HG02885 (cell line): ENCODE results near the gene DENND1A.
"Not testable (repeated sequence)": the region's sequence is repeated elsewhere in the genome, so short reads cannot be mapped to it uniquely, and the experiment has no call there.

Experiments used
- ATAC-seq: cut with Tn5 transposase; IDR thresholded peaks from one replicate; pipeline ENCODE4 v1.9.1; 2021; ENCODE audit warnings: mild to moderate bottlenecking; ENCODE audit not compliant: unreplicated experiment, poor library complexity

The DENND1A gene

DNA sequence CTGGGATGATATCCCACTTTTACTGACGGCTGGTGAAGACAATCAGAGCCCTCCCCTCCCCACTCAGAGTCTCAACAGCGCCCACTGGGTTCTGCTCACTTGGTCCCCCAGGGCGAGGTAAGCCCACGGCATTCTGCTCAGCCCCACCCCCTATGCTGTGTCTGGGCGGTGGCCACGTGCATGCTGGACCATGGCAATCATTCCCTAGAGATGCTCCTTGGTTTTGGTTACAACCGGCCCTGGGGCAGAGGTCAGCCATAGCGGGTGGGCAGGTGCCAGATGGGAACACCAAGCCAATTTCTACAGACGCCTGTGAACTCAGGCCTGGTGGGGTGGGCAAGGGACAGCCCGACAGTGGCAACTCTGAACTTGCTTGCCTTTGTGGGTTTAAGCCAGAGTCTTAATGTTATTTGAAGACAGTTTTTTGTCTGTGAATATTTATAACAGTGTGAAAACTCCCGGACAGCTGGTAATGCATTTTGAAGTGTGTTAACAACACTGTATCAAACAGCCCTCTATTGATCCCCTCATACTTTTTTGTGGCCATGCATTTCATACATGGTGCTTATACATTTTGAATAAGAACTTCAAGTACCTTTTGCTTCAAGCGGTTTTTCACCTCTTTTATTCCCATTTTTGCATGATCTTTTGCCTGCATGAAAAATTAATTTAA, 479.7 kb downstream of the DENND1A start:
- ATAC-seq = no peak

DNA sequence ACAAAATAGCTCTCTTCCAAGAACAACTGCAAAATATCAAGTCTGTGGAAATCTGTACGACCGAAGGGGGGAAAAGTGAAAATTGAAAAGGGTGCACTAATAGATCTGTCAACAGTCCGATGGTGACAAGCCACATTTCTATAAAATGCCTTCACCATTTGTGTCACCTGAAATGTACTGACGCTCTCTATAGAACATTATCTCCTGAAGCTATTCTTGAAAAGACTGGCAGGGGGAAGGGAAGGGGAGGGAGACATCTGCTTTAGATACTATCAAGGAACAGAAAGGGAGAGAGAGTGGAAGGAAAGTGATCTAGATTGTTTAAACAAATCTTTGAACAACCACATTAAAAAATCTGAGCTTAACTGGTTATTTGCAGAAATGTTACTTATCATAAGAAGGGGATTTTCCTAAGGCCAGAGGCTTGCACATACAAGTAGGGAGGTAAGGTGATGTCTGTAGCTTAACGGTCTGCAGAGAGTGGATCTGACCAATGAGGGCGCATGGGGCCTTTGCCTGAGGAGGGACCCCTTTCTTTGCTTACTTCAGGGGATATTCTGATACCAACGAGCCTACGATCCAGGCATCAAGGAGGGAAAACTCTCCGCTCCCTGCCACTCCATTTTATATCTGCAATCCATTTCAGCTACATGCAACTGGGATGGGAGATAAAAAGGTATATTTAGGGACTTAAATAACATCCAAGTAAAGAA, 481.8 kb downstream of the DENND1A start:
- no peak for ATAC-seq

DNA sequence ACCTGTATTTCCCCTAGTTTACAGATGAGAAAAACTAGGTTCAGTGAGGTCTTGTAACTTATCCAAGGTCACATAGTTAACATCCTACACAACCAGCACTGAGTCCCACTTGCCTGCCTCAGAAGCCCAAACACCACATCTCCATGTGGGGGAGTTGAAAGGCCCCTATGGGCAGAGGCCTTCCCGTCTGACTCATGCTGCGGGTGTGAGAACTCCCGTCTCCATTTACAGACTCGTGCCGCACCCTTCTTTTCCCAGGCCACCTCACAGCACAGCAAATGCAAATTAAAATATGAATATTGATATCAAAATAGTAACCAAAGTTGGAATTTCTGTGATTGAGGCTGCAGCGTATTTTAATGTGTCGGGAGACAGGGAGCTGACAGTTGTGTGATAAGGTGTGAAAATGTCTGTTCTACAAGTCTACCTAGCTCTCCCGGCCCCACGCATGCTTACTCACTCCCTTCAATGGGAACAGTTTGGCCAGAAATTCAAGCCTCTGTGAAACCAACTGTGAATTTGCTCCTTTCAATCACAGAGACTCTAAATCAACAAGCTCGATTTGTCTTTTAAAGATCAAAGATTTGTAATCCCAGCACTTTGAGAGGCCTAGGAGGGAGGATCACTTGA, 483.8 kb downstream of the DENND1A start:
- ATAC-seq = no peak

DNA sequence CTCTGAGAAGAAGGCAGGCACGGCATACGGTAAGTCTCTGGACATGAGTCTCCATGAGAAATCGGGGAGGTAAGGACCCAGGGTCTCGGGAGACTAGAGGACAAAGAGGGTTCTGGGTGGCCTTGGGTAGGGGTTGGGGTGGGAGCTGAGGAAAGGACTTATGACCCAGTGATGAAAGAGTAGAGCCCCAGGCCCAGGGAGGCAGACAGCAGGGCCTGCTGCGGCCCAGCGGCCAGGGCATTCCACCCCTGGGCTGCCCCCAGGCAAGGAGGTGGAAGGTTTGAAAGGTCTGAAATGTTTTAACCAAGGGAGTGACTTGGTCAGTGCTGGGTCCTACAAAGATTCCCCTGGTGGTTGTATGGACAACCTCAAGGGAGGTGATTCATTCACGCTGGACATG, 484.8 kb downstream of the DENND1A start:
- ATAC-seq = no peak

DNA sequence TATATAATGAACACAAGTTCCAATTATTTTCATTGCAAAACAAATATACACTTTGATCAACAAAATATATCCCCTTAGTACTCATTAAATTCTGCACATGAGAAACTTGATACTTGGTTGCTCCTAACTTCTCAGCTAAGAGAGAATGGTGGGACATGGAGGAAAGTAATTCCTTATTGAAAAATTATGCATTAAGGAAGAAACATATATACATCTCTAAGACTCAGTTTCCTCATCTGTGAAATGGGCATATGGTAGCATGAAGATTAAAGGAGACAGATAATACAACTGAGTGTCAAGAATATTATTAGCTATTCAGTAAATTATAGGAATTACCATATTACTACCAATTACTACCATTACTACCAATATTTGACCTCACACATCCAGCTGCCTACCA, 488.2 kb downstream of the DENND1A start:
- ATAC-seq = no peak

DNA sequence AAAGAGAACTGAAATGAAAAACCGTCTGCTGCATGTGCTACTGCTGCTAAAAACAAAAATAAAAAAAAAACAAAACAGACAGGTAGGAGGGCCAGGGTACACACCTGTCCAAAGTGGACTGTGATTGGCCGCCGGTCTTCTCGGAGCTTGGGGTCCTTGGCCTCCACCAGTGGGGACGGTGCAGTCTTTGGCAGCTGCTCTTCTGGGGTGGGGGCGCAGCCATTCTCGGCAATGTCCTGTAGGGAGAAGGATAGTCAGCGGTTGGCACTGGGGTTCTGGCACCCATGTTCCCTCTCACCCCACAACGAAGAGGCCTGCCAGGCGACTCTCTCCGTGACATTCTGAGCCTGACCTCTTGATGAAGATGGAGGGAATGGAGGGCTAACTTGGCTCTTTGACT, 489.7 kb downstream of the DENND1A start:
- no peak for ATAC-seq

DNA sequence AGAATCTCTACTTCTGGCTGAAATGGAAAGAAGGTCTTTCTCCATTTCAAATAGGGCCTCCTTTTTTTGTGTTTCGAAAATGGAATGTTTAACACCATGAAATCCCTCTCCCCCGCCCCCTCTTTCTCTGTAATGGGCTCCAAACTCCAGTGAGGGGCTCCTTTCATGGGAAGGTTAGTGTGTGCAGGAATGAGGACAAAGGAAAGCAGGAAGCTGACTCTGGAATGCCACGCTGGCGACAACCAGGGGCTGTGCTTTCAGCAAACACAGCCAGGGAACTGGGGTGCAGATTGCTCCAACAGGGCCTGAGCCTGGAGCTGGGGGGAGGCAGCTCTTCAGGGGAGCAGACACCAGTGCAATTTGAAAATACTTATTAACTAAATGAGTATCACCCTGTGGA, 491.1 kb downstream of the DENND1A start:
- no peak for ATAC-seq

DNA sequence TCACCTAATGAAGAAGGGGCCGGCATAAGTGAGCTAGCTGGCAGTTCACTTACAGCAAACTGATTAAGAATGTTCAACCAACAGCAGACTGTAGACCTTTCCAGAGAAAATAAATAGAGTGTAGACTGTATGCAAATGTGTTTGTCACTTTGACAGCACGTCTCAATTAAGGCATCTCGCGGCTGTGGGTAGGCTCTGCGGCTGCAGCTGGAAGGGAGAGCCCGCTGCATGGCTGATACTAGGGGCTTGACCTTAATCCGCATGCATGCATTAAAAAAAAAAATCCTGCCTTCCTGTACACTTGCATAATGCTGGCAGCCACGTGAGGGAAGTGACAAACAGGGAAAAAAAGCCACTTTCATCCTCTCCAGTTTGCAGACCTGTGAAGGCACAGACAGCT, 491.6 kb downstream of the DENND1A start:
- ATAC-seq = no peak

DNA sequence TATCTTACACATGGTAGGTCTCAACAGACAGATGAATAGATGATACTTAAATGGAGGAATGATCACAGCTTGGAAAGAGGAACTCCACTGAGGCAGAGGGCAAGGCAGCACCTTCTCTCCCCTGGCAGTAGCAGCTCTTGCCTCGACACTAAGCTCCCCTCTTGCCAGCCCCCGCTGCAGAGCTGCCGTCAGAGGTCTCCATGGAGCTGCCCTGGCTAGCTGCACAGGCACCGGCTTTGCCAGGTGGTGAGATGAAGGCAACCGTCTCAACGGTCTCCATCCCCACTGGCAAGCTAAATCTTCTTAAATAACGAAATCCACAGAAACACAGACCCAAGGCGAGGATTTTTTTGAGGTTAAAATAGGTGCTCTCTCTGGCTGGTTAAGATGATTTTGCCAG, 492.7 kb downstream of the DENND1A start:
- ATAC-seq = no peak

DNA sequence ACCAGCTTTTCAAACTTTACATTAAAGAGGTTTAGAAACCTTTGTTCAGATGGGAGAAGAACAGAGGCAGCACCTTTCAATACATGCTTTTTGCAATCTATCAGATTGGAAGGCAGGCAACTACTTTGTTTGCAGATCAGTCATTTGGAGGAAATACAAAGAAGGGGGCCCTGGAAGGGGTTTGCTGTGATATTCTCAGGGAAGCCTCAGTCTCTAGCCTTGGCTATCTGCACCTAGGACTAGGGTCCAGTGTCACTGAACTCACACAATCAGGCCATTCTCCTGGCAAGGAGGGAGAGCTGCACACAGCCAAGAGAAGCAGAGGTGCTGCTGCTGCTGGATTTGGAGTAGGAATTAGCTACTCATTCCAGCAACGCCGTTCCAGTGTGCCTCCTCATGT, 494.5 kb downstream of the DENND1A start:
- no peak for ATAC-seq

DNA sequence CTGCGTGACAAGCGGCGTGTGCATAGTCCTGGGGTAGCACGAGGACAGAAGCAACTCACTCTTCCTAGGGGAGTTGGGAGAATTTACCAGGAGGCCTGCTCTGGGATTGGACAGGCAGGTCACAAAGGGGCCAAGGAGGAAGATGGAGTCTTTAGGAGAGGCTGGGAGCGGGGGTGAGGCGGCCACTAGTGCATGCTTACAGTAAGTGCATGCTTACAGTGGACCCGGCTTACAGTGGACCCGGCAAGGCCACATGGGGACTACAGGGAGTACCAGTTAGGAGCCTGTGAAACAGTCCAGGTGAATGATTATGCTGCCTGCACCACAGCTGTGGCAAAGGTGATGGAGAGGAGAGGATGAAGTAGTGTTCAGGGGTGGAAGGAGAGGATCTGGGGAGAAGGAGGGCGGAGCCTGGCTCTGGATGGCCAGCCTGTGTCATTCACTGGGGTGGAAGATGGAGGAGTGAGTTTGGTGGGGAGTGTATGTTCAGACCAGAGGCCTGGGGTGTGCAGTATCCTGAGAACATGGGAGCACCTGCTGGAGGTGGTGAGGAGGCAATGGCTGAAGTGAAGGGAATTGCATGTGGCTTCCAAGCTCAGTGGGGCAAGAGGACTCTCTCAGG, 495.2 kb downstream of the DENND1A start:
- ATAC-seq = no peak

DNA sequence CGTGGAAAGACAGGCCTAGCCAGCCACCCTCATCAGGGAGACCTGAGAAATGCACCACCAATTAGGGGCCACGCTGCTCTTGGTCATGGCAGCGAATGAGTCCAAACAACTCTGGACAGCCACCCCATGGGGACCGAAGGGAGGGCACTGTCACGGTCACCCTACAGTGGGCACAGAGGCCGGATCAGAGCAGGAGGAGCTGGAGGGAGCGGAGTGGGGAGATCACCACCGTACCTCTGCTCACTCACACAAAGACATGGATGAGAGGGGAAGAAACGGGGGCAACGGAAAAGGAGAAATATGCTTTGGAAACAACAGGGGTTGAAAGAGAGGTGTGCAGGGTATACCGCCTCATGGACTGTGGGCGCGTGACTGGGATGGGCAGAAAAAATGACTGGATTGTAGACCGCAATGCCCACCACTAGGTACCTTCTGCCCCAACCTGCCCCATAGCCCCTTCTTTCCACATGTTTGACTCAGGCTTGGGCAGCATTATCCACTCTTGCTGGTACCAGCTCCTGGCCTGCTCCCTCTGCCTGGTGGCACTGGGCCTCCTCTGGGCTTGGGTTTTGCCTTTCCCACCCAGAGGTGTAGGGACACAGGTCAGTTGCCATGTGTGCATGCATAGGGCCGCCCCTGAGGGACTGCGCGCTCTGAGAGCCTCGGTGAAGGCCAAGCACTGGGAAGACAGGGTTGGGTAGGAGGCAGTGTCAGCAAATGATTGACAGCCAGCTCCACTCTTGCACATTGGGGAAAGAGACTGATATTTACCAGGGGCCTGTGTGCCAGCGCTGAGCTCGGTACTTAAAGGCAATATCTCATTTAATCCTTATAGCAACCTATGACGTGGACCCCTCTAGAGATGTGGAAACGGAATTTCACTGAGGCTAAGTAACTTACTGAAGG, 497.3 kb downstream of the DENND1A start:
- ATAC-seq = no peak

DNA sequence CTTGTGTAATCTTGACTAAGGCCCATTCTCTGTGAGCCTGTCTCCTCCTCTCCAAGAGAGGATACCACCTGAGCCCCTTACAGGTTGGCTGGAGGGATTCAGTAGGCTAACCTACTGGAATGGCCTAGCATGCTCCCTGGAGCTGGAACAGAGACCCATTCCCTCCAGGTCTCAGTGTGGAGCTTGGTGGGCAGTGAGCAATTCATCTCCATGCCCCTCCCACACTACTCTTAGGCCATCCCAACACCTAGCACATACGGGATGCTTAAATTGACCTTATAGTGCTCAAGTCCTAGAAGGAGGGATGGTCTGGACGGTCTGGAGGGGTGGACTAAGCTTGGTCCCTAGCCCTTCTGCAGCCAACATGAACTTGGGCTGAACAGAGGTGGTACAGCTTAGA, 498.3 kb downstream of the DENND1A start:
- ATAC-seq = no peak

DNA sequence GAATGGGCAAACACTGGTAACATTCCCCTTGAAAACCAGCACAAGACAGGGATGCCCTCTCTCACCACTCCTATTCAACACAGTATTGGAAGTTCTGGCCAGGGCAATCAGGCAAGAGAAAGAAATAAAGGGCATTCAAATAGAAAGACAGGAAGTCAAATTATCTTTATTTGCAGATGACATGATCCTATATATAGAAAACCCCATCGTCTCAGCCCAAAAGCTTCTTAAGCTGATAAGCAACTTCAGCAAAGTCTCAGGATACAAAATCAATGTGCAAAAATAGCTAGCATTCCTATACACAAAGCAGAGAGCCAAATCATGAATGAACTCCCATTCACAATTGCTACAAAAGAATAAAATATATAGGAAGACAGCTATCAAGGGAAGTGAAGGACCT, 501.5 kb downstream of the DENND1A start:
- not testable (repeated sequence) for ATAC-seq

DNA sequence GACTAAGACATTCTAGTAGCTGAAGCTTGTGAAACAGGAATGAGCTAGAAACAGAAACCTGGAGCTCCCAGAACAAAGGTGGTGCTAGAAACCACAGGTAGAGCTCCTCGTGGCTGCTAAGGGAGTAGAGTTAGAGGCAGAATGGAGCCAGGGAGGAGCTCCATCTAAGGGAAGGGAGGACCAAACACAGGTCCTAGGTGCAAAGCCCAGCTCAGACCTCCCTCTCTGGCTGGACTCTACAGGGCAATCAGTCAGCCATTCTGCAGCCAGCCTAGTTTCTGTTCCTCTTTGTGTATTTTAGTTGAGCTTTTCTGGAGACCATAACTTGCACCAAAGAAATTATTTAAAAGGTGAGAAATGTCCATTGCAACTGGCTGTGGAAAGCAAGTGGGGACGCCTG, 503.5 kb downstream of the DENND1A start:
- peak; percentile 75 for ATAC-seq

DNA sequence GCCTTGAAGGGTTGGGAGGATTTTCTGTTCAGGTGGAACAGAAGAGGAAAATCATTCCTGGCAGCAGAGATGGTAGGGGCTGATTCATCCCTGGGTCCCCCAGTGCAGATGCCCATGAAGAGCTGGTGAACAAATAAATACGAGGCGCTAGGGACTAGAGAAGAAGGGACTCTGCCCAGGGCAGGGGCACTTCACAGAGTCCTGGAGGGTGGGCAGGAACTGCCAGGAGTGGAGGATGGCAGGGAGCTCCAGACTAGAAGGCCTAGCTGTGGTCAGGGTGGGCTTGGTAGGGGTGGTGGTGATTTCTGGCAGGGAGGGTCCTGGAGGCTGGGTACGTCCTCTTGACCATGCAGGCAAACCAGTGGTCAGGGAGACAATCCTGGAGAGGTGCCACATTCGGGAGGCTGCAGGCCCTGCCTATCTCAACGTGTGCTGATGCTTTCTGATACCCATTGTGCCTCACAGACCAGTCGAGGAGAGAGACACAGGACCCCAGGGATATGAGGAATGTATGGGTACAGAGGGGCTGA, 504.0 kb downstream of the DENND1A start:
- ATAC-seq = no peak

DNA sequence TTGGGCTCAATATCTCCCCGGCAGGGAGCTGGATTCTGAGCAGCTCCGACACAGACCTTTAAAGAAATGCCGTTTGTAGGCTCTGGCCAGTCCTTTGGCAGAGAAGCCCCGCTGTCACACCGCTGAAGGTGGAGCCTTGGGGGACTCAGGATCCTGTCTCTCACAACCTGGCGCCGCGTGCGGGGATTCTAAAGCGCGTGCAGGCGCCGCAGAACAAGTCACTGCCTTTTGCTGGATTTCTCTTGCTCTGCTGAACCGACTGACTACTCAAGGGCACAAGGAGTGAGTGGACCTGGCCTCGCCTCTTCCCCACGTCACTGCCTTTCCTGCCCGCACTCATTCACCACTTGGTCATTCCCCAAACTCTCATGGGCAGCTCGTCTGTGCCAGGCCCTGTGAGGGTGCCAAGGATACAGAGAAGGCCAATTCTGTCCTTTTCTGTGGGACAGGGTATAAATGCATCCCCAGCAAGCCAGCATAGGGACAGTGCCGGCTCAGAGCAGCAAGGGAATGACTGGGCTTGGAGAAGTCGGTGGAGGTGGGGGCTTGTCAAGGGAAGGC, 504.6 kb downstream of the DENND1A start:
- ATAC-seq = no peak

DNA sequence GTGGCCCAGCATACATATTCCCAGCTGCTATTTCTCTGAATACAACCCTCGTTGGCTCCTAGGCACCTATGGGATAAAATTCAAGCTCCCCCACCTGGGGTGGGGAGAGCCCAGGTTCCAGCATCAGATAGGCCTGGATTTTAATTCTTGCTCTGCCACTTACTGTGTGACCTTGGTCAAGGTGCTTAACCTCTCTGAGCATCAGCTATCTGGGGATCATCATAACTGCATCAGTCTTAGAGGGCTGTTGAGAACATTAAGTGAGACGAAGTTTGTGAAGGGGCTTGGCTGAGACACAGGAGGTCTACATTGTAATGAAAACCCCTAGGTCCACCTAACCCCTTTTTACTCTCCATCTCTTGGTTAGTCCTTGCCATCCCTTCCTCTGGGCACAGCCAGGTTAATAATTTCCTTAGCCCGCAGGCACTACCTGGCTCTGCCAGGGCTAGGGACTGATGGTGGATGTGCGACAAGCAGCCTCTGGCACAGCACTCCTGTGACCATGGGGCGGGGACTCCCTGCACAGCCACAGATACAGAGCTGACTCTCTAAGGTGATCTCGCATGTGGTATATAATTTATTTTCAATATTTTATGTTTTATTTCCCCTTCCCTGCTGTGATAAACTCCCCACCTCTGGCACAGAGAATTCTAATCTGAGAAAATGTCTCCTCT, 505.2 kb downstream of the DENND1A start:
- ATAC-seq = no peak

DNA sequence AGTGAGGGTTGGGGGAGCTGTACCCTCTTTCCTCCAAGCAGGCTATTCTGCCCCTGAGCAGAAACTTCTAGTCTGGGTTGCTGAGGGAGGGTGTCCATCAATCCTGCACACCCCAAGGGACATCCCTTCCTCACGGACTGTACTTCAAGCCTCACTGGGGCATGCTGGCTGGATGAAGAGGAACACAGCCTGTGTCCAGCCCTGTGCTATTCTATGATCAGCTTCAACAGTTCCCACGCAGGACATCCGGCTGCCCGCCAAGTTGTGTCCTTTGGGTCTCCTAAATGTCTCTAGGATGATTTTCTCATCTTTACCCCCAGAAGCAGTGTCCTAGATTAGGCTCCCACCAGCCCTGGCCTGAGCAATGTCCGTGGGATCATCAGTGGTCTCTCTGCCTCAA, 505.8 kb downstream of the DENND1A start:
- ATAC-seq = no peak
